OCI-LY1 (cell line): ENCODE results near the gene KANSL1.
"Not testable (repeated sequence)": the region's sequence is repeated elsewhere in the genome, so short reads cannot be mapped to it uniquely, and the experiment has no call there.

Experiments used
- H2AFZ ChIP-seq: fragments of 200-600 bp; sonication (generic), shearing (Covaris generic); 2 replicates; pipeline ENCODE4 v1.6.0; 2014; ENCODE audit warnings: antibody characterized with exemption, mild to moderate bottlenecking, low read length
- H3F3A ChIP-seq: fragments of 200-600 bp; sonication (generic), shearing (Covaris generic); 2 replicates; pipeline ENCODE4 v1.6.0; 2014; ENCODE audit warnings: mild to moderate bottlenecking, antibody characterized with exemption, low read length, moderate library complexity; ENCODE audit not compliant: insufficient read depth
- H3K27ac ChIP-seq: fragments of 200-600 bp; sonication (generic); 2 replicates; pipeline ENCODE4 v1.5.1; 2014; ENCODE audit warnings: low read length, mixed run types, mild to moderate bottlenecking, low read depth; ENCODE audit not compliant: poor library complexity, severe bottlenecking
- H3K27me3 ChIP-seq: fragments of 200-600 bp; sonication (generic); 2 replicates; pipeline ENCODE4 v1.6.0; 2014; ENCODE audit warnings: antibody characterized with exemption, mild to moderate bottlenecking, low read length, moderate library complexity; ENCODE audit not compliant: insufficient read depth
- H3K36me3 ChIP-seq: fragments of 200-600 bp; sonication (generic); 2 replicates; pipeline ENCODE4 v1.6.1; 2014; ENCODE audit warnings: mild to moderate bottlenecking, antibody characterized with exemption, low read length, moderate library complexity, mixed read lengths; ENCODE audit not compliant: insufficient read depth
- H3K4me1 ChIP-seq: fragments of 200-600 bp; sonication (generic); 2 replicates; pipeline ENCODE4 v1.5.1; 2014; ENCODE audit warnings: mild to moderate bottlenecking, low read length, moderate library complexity; ENCODE audit not compliant: insufficient read depth, severe bottlenecking
- H3K4me2 ChIP-seq: fragments of 200-600 bp; sonication (generic), shearing (Covaris generic); 2 replicates; pipeline ENCODE4 v1.6.1; 2014; ENCODE audit warnings: low read length
- H3K4me3 ChIP-seq: fragments of 200-600 bp; sonication (generic); 2 replicates; pipeline ENCODE4 v1.5.1; 2014; ENCODE audit warnings: low read length, low read depth, mild to moderate bottlenecking, mixed read lengths; ENCODE audit not compliant: poor library complexity, severe bottlenecking
- H3K79me2 ChIP-seq: fragments of 200-600 bp; shearing (Covaris generic); 2 replicates; pipeline ENCODE4 v1.6.1; 2016; ENCODE audit warnings: mixed run types, low read length, mixed read lengths; ENCODE audit not compliant: insufficient read depth
- H3K9ac ChIP-seq: fragments of 200-600 bp; sonication (generic), shearing (Covaris generic); 2 replicates; pipeline ENCODE4 v1.6.1; 2014; ENCODE audit warnings: mild to moderate bottlenecking, low read length, mixed read lengths
- H3K9me2 ChIP-seq: fragments of 200-600 bp; sonication (generic), shearing (Covaris generic); 2 replicates; pipeline ENCODE4 v1.6.1; 2014; ENCODE audit warnings: low read depth, mild to moderate bottlenecking, low read length, mixed read lengths
- H3K9me3 ChIP-seq: fragments of 200-600 bp; shearing (Covaris generic); 2 replicates; pipeline ENCODE4 v1.6.1; 2014; ENCODE audit warnings: low read length, mixed read lengths
- H4K20me1 ChIP-seq: fragments of 200-600 bp; sonication (generic), shearing (Covaris generic); 2 replicates; pipeline ENCODE4 v1.6.0; 2016; ENCODE audit warnings: mild to moderate bottlenecking, low read length; ENCODE audit not compliant: insufficient read depth
- EZH2 ChIP-seq: fragments of 200-600 bp; sonication (generic), shearing (Covaris generic); IDR thresholded peaks from 2 replicates; pipeline ENCODE4 v1.8.0; 2017; ENCODE audit warnings: borderline replicate concordance, mixed run types, mild to moderate bottlenecking, antibody characterized with exemption, low read length, moderate library complexity, mixed read lengths
- TF ChIP-seq, protein P1 (sequence below): fragments of 200-600 bp; sonication (generic), shearing (Covaris generic); IDR thresholded peaks from 2 replicates; pipeline ENCODE4 v1.5.1; 2017; ENCODE audit warnings: mild to moderate bottlenecking, antibody characterized with exemption, low read length, moderate library complexity, mixed read lengths

KANSL1 gene

DNA sequence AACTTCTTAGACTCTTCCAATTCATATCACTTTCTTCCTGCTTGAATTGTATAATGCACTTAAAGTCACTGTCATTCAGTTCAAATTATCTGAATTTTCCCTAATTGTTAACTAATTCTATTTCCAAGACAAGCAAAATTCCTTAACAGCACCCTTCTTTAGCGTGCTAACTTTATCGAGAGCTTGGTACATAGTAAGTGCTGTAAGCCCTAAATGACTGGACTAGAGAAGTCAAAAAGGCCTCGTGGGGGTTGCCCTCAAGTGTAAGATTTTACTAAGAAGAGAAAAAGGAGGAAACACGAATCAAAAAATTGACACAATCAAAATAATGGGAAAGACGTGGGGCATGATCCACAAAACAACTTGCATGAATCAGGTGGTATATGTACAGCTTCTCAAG, 11.3 kb downstream of the KANSL1 start:
- H3F3A ChIP-seq = no peaks in the 10 kb centered on the region
- H3K9me3 ChIP-seq = no peaks in the 10 kb centered on the region
- peaks cover 51% of the 10 kb centered on the region for H3K4me1 ChIP-seq
- H3K27me3 ChIP-seq = no peaks in the 10 kb centered on the region
- H3K79me2 ChIP-seq = peaks cover 99% of the 10 kb centered on the region
- no peak overlapping the region for H2AFZ ChIP-seq
- no peak overlapping the region for H3K4me3 ChIP-seq
- H3K36me3 ChIP-seq = peaks cover 6% of the 10 kb centered on the region; the same call in 1 of the 2 replicates
- no peak overlapping the region for H3K4me2 ChIP-seq
- peaks cover 4% of the 10 kb centered on the region; the same call in 1 of the 2 replicates for H4K20me1 ChIP-seq
- H3K9me2 ChIP-seq = no peaks in the 10 kb centered on the region
- TF ChIP-seq, protein P1, sequence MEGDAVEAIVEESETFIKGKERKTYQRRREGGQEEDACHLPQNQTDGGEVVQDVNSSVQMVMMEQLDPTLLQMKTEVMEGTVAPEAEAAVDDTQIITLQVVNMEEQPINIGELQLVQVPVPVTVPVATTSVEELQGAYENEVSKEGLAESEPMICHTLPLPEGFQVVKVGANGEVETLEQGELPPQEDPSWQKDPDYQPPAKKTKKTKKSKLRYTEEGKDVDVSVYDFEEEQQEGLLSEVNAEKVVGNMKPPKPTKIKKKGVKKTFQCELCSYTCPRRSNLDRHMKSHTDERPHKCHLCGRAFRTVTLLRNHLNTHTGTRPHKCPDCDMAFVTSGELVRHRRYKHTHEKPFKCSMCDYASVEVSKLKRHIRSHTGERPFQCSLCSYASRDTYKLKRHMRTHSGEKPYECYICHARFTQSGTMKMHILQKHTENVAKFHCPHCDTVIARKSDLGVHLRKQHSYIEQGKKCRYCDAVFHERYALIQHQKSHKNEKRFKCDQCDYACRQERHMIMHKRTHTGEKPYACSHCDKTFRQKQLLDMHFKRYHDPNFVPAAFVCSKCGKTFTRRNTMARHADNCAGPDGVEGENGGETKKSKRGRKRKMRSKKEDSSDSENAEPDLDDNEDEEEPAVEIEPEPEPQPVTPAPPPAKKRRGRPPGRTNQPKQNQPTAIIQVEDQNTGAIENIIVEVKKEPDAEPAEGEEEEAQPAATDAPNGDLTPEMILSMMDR = no peak
- TF ChIP-seq EZH2 = no peak
- no peak overlapping the region for H3K27ac ChIP-seq
- H3K9ac ChIP-seq = no peak overlapping the region

DNA sequence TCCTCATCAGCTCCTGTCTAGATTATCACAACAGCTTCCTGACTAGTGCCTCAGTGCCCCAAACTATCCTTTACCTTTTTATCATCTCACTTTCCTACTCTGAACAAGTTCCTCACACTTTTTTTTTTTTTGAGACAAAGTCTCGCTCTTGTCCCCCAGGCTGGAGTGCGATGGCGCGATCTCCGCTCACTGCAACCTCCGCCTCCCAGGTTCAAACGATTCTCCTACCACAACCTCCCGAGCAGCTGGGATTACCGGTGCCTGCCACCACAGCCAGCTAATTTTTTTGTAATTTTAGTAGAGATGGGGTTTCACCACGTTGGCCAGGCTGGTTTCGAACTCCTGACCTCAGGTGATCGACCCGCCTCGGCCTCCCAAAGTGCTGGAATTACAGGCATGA, 11.9 kb downstream of the KANSL1 start:
- H3K4me1 ChIP-seq = peaks cover 45% of the 10 kb centered on the region
- not testable (repeated sequence) for H3K4me3 ChIP-seq, H3F3A ChIP-seq, H3K27ac ChIP-seq, H3K4me2 ChIP-seq, H2AFZ ChIP-seq, H3K9ac ChIP-seq, H3K27me3 ChIP-seq, H3K9me3 ChIP-seq, H4K20me1 ChIP-seq, H3K36me3 ChIP-seq, H3K9me2 ChIP-seq
- H3K79me2 ChIP-seq = peaks cover 99% of the 10 kb centered on the region

DNA sequence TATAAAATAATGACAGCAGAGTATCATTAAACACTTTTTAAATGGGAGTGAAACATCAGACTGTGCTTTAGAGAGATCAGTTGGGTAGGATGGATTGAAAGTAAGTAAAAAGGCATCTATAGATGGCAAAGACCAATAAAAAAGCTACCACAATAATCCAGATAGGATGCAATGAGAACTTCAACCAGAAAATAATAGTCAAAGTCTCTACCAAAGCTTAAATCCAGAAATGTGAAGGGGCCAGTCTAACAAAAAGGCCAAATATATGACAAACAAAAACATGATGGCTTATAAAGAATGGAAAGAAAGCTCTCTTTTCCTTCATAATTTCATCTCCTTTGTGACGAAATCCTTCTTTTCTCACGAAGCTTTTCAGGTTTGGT, 12.3 kb downstream of the KANSL1 start:
- Histone ChIP-seq H3F3A (no peaks in the 10 kb centered on the region), H3K9me2 (no peaks in the 10 kb centered on the region), H4K20me1 (peaks cover 4% of the 10 kb centered on the region; the same call in 1 of the 2 replicates), H3K27me3 (no peaks in the 10 kb centered on the region), H3K9me3 (no peaks in the 10 kb centered on the region), H3K9ac (no peak overlapping the region), H3K4me3 (no peak overlapping the region), H3K27ac (no peak overlapping the region), H2AFZ (no peak overlapping the region), H3K4me1 (peaks cover 41% of the 10 kb centered on the region), H3K4me2 (no peak overlapping the region), H3K36me3 (peaks cover 6% of the 10 kb centered on the region; the same call in 1 of the 2 replicates), H3K79me2 (peaks cover 99% of the 10 kb centered on the region)
- TF ChIP-seq, protein P1 = no peak
- TF ChIP-seq EZH2 = no peak

DNA sequence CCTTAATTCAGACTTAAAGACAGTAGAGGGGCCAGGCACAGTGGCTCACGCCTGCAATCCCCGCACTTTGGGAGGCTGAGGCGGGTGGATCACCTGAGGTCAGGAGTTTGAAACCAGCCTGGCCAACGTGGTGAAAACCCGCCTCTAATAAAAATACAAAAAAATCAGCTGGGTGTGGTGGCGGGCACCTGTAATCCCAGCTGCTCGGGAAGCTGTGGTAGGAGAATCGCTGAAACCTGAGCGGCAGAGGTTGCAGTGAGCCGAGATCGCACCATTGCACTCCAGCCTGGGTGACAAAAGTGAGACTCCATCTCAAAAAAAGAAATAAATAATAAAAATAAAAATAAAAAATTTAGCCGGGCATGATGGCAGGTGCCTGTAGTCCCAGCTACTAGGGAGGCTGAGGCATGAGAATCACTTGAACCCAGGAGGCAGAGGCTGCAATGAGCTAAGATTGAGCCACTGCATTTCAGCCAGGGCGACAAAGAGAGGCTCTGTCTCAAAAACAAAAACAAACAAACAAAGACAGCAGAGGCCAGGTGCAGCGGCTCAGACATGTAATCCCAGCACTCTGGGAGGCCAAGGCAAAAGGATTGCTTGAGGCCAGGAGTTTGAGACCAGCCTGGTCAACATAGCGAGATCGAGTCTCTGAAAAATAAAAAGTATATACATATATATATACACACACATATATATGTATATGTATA, 12.9 kb downstream of the KANSL1 start:
- not testable (repeated sequence) for H3K9me3 ChIP-seq, H3K9ac ChIP-seq, H3K27ac ChIP-seq, H3K36me3 ChIP-seq, H3K9me2 ChIP-seq, H2AFZ ChIP-seq, H3K4me3 ChIP-seq, H3K27me3 ChIP-seq, H3K4me2 ChIP-seq, H4K20me1 ChIP-seq, H3F3A ChIP-seq
- Histone ChIP-seq H3K79me2 (peaks cover 99% of the 10 kb centered on the region), H3K4me1 (peaks cover 36% of the 10 kb centered on the region)
